Parathyroid adenoma (tissue), 2 donors: ENCODE results near the gene ARHGAP22.

Experiments used
- H2AFZ ChIP-seq: fragments of 300-600 bp; sonication (generic); one replicate; pipeline ENCODE4 v1.7.0; 2017; ENCODE audit warnings: antibody characterized with exemption, mild to moderate bottlenecking
- H3K27ac ChIP-seq: fragments of 300-600 bp; sonication (generic); one replicate; pipeline ENCODE4 v1.7.0; 2017
- H3K27me3 ChIP-seq: fragments of 300-600 bp; sonication (generic); one replicate; pipeline ENCODE4 v1.7.0; 2017; ENCODE audit warnings: low read length; ENCODE audit not compliant: control insufficient read depth, insufficient read depth
- H3K36me3 ChIP-seq: fragments of 300-600 bp; sonication (generic); one replicate; pipeline ENCODE4 v1.7.0; 2017; ENCODE audit warnings: low read length; ENCODE audit not compliant: control insufficient read depth, insufficient read depth
- H3K4me1 ChIP-seq: fragments of 300-600 bp; sonication (generic); one replicate; pipeline ENCODE4 v1.7.0; 2017; ENCODE audit warnings: control low read depth
- H3K4me2 ChIP-seq: fragments of 300-600 bp; sonication (generic); one replicate; pipeline ENCODE4 v1.7.0; 2017; ENCODE audit warnings: low read length
- H3K4me3 ChIP-seq: fragments of 300-600 bp; sonication (generic); one replicate; pipeline ENCODE4 v1.7.0; 2017; ENCODE audit warnings: low read depth, low read length
- H3K79me2 ChIP-seq: fragments of 300-600 bp; sonication (generic); one replicate; pipeline ENCODE4 v1.7.0; 2017; ENCODE audit warnings: control low read depth
- H3K9ac ChIP-seq: fragments of 300-600 bp; sonication (generic); one replicate; pipeline ENCODE4 v1.7.0; 2017; ENCODE audit warnings: mild to moderate bottlenecking
- H3K9me3 ChIP-seq: fragments of 300-600 bp; sonication (generic); one replicate; pipeline ENCODE4 v1.7.0; 2017; ENCODE audit warnings: low read length; ENCODE audit not compliant: control insufficient read depth
- TF ChIP-seq, protein P1 (sequence below): fragments of 300-600 bp; sonication (generic); IDR thresholded peaks from one replicate; pipeline ENCODE4 v1.7.0; 2017; ENCODE audit warnings: antibody characterized with exemption, mild to moderate bottlenecking
- donor health status: primary hyperparathyroidism.

ARHGAP22 gene

DNA sequence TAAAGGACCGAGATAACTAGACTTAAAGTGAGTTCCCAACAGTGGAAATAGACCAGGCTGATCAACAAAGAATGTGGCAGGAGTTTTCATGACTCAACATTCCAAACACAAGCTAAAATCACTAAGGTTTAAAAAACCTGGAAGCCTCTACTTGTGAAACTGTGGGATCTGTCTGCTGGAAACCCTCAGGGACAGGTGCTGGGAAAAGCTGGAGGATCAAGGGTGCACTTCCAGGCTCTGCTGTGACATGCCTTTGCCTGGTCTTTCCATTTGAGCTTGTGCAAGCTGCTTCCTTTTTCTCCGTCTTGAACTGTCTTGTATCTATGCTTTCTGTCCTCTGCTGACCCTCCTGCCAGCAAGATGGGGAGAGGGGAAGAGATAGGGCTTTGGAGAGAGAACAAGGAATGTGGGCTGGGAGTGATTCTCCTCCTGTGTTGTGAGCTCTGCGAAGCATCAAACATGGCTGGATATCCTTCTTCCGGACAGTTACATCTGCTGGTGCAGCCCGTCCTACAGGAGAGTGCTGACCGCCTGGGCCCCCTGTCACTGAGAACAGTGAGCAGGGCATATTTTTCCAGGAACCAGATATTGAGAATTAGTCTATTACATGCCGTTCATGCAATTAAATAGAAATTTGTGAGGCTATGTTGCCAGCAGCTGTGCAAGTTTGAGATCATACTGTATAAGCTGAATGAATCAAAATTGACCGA is 25.5 kb downstream of the ARHGAP22 start:
- Histone ChIP-seq H2AFZ (no peak overlapping the region), H3K4me1 (no peaks in the 10 kb centered on the region)

DNA sequence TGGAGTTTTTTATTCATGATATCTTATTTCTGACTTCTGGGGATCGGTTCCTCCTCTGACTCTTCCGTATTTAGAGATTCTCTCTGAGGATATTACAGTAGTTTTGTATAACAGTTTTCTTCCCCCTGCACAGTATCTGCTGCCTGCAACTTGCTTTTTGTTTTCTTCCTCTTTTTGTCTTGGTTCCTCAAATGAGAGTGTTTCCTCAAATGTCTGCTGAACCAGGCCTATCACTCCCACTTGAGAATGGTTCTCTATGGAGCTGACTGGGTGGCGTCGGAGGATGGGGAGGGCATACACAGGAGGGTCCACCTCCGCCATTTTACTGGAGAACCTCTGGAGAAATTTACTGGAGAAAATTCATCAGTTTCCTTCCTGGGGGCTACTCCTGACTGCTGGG is 27.7 kb downstream of the ARHGAP22 start:
- TF ChIP-seq, protein P1, sequence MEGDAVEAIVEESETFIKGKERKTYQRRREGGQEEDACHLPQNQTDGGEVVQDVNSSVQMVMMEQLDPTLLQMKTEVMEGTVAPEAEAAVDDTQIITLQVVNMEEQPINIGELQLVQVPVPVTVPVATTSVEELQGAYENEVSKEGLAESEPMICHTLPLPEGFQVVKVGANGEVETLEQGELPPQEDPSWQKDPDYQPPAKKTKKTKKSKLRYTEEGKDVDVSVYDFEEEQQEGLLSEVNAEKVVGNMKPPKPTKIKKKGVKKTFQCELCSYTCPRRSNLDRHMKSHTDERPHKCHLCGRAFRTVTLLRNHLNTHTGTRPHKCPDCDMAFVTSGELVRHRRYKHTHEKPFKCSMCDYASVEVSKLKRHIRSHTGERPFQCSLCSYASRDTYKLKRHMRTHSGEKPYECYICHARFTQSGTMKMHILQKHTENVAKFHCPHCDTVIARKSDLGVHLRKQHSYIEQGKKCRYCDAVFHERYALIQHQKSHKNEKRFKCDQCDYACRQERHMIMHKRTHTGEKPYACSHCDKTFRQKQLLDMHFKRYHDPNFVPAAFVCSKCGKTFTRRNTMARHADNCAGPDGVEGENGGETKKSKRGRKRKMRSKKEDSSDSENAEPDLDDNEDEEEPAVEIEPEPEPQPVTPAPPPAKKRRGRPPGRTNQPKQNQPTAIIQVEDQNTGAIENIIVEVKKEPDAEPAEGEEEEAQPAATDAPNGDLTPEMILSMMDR, result no peak
- H3K4me2 ChIP-seq, result no peak overlapping the region
- H3K36me3 ChIP-seq, result no peaks in the 10 kb centered on the region
- H2AFZ ChIP-seq, result no peak overlapping the region
- H3K9me3 ChIP-seq, result no peaks in the 10 kb centered on the region
- no peaks in the 10 kb centered on the region for H3K27me3 ChIP-seq
- H3K4me1 ChIP-seq, result no peaks in the 10 kb centered on the region
- no peak overlapping the region for H3K9ac ChIP-seq
- H3K79me2 ChIP-seq, result no peaks in the 10 kb centered on the region
- no peak overlapping the region for H3K4me3 ChIP-seq
- no peak overlapping the region for H3K27ac ChIP-seq

More for the DNA sequence above, 25.5 kb downstream of the ARHGAP22 start:
- H3K79me2 ChIP-seq, result no peaks in the 10 kb centered on the region
- H3K9ac ChIP-seq, result no peak overlapping the region
- no peaks in the 10 kb centered on the region for H3K27me3 ChIP-seq
- H3K4me3 ChIP-seq, result no peak overlapping the region
- TF ChIP-seq, protein P1, result no peak
- H3K4me2 ChIP-seq, result no peak overlapping the region
- no peaks in the 10 kb centered on the region for H3K36me3 ChIP-seq
- no peaks in the 10 kb centered on the region for H3K9me3 ChIP-seq
- no peak overlapping the region for H3K27ac ChIP-seq

DNA sequence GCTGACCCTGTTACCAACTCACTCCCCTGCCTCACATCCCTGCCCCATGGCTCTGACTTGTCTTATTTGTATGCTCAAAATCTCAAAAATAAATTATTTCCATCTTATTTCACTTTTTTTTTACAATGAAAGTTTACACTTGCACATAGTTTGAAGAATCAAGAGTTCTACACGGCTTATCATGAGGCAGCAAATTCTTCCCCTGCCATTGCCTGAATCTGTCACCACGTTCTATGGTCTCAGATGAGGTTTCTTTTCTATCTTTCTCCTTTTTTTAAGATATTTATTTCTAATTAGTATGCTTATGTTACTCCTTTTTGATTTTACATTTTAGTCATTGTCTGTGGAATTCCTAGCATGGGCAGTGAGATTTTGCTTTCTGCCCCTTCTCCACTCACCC is 28.4 kb downstream of the ARHGAP22 start:
- Histone ChIP-seq H3K4me3 (no peak overlapping the region), H3K9ac (no peak overlapping the region), H3K4me1 (no peaks in the 10 kb centered on the region)

DNA sequence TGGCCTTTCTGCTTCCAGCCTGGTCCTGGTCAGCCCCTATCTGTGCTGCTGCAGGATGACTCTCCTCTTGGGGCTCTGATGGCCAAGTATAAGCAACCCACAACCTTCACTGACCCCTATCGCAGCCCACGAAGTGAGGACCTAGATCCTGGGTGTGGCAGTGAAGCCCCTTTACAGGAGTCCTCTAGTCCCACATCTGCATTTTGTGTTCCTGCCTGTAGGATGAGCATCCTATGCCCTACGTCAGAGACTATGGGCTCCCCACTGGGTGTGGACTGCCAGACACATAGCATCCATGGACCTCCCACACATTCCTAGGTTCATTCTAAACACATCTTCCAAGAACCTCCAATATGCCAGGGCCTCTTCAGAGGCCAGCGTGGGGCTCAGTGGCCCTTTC is 29.0 kb downstream of the ARHGAP22 start:
- Histone ChIP-seq H3K36me3 (no peaks in the 10 kb centered on the region), H3K27me3 (no peaks in the 10 kb centered on the region), H3K4me1 (no peaks in the 10 kb centered on the region), H3K9me3 (no peaks in the 10 kb centered on the region), H2AFZ (no peak overlapping the region), H3K27ac (no peak overlapping the region), H3K4me2 (no peak overlapping the region), H3K4me3 (no peak overlapping the region), H3K9ac (no peak overlapping the region), H3K79me2 (no peaks in the 10 kb centered on the region)
- TF ChIP-seq, protein P1, result no peak

More for the DNA sequence above, 28.4 kb downstream of the ARHGAP22 start:
- no peak overlapping the region for H2AFZ ChIP-seq
- H3K9me3 ChIP-seq, result no peaks in the 10 kb centered on the region
- H3K79me2 ChIP-seq, result no peaks in the 10 kb centered on the region
- H3K4me2 ChIP-seq, result no peak overlapping the region
- H3K36me3 ChIP-seq, result no peaks in the 10 kb centered on the region
- no peaks in the 10 kb centered on the region for H3K27me3 ChIP-seq
- TF ChIP-seq, protein P1, result no peak
- no peak overlapping the region for H3K27ac ChIP-seq

DNA sequence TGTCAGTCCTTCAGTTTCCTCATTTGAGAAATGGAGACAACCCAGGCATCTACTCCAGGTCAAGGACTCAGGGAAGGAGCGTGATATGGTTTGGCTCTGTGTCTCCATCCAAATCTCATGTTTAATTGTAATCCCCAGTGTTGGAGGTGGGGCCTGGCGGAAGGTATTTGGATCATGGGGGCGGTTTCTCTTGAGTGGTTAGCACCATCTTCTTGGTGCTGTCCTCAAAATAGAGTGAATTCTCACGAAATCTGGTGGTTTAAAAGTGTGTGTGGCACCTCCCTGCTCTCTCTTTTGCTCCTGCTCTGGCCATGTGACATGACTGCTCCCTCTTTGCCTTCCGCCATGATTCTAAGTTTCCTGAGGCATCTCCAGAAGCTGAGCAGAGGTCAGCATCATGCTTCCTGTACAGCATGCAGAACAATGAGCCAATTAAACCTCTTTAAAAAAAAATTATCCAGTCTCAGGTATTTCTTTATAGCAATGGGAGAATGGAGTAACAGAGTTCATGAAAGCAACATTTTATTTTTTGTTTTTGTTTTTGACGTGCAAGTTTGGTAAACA is 30.0 kb downstream of the ARHGAP22 start:
- Histone ChIP-seq H3K27ac (no peak overlapping the region), H3K4me2 (no peak overlapping the region), H3K4me1 (no peaks in the 10 kb centered on the region), H3K9me3 (no peaks in the 10 kb centered on the region), H3K27me3 (no peaks in the 10 kb centered on the region), H3K9ac (no peak overlapping the region), H3K36me3 (no peaks in the 10 kb centered on the region), H3K79me2 (no peaks in the 10 kb centered on the region), H3K4me3 (no peak overlapping the region), H2AFZ (no peak overlapping the region)
- TF ChIP-seq, protein P1, result no peak
